ENCODE results near the gene BCDIN3D.

GRCh38 chr12:49804821-49805220 lies 38.1 kb downstream of the BCDIN3D start:
- TF ChIP-seq CTCF (IDR thresholded peaks at IDR 0.05) (no peak), POLR2A (IDR thresholded peaks at IDR 0.05) (no peak)
